Epithelial cell of prostate (primary cell): Measurements from ENCODE around the gene FSTL1.
"Not testable (repeated sequence)": the region's sequence is repeated elsewhere in the genome, so short reads cannot be mapped to it uniquely, and the experiment has no call there.

Source experiments
- DNase-seq: peaks from one replicate; pipeline ENCODE4 v3.0.0-alpha.2; 2011; ENCODE audit warnings: low read depth, low spot score
- H3K27ac ChIP-seq: fragments of 450-650 bp; 2 replicates; pipeline ENCODE4 v1.5.1; 2017; ENCODE audit warnings: mild to moderate bottlenecking

FSTL1 gene

GRCh38 chr3:120420360-120420759 is 30.4 kb downstream of the FSTL1 start:
- DNase-seq = no peak
- no peak overlapping the region for H3K27ac ChIP-seq

- no peak for DNase-seq
- no peak overlapping the region for H3K27ac ChIP-seq
These were observed 31.0 kb downstream of the FSTL1 start for GRCh38 chr3:120419797-120420196.

- DNase-seq = peak; percentile 14
- H3K27ac ChIP-seq = no peak overlapping the region
These were observed 31.8 kb downstream of the FSTL1 start for GRCh38 chr3:120418866-120419490.

GRCh38 chr3:120418446-120418845 is 32.3 kb downstream of the FSTL1 start:
- H3K27ac ChIP-seq = peak overlapping the region; percentile 42
- no peak for DNase-seq

- peak overlapping the region; percentile 42 for H3K27ac ChIP-seq
- peak; percentile 91 for DNase-seq
These were observed 33.4 kb downstream of the FSTL1 start for GRCh38 chr3:120417272-120417911.

- DNase-seq = no peak
- no peak overlapping the region for H3K27ac ChIP-seq
These were observed 33.9 kb downstream of the FSTL1 start for GRCh38 chr3:120416868-120417267.

GRCh38 chr3:120415756-120416155 is 35.0 kb downstream of the FSTL1 start:
- DNase-seq = no peak
- no peak overlapping the region for H3K27ac ChIP-seq

- H3K27ac ChIP-seq = no peak overlapping the region
These were observed 40.3 kb downstream of the FSTL1 start for GRCh38 chr3:120410541-120410940.

GRCh38 chr3:120410116-120410515 is 40.7 kb downstream of the FSTL1 start:
- DNase-seq = no peak
- H3K27ac ChIP-seq = no peak overlapping the region

More at GRCh38 chr3:120410541-120410940, 40.3 kb downstream of the FSTL1 start:
- DNase-seq = no peak

- no peak for DNase-seq
These were observed 43.1 kb downstream of the FSTL1 start for GRCh38 chr3:120407508-120408287.

GRCh38 chr3:120404876-120405275 is 45.9 kb downstream of the FSTL1 start:
- DNase-seq = no peak
- no peak overlapping the region for H3K27ac ChIP-seq

More at GRCh38 chr3:120407508-120408287, 43.1 kb downstream of the FSTL1 start:
- H3K27ac ChIP-seq = no peak overlapping the region

- no peak for DNase-seq
- H3K27ac ChIP-seq = no peak overlapping the region
These were observed 48.5 kb downstream of the FSTL1 start for GRCh38 chr3:120402257-120402656.

- no peak overlapping the region for H3K27ac ChIP-seq
- no peak for DNase-seq
These were observed 51.4 kb downstream of the FSTL1 start for GRCh38 chr3:120399372-120399771.

- DNase-seq = no peak
- no peak overlapping the region for H3K27ac ChIP-seq
These were observed 54.3 kb downstream of the FSTL1 start for GRCh38 chr3:120396469-120396868.

GRCh38 chr3:120394347-120394746 is 56.4 kb downstream of the FSTL1 start:
- no peak for DNase-seq
- H3K27ac ChIP-seq = no peak overlapping the region

GRCh38 chr3:120393761-120394160 is 57.0 kb downstream of the FSTL1 start:
- H3K27ac ChIP-seq = no peak overlapping the region
- DNase-seq = no peak

- no peak for DNase-seq
- H3K27ac ChIP-seq = no peak overlapping the region
These were observed 57.5 kb downstream of the FSTL1 start for GRCh38 chr3:120393243-120393642.

GRCh38 chr3:120382941-120383447 is 67.8 kb downstream of the FSTL1 start:
- DNase-seq = no peak

GRCh38 chr3:120381503-120381902 is 69.3 kb downstream of the FSTL1 start:
- H3K27ac ChIP-seq = no peak overlapping the region
- no peak for DNase-seq

More at GRCh38 chr3:120382941-120383447, 67.8 kb downstream of the FSTL1 start:
- H3K27ac ChIP-seq = no peak overlapping the region

GRCh38 chr3:120377948-120378347 is 72.8 kb downstream of the FSTL1 start:
- not testable (repeated sequence) for H3K27ac ChIP-seq, DNase-seq

- H3K27ac ChIP-seq = no peak overlapping the region
- DNase-seq = no peak
These were observed 80.3 kb downstream of the FSTL1 start for GRCh38 chr3:120370463-120370862.
